ENCODE results near the gene KCND2.

The KCND2 gene

DNA sequence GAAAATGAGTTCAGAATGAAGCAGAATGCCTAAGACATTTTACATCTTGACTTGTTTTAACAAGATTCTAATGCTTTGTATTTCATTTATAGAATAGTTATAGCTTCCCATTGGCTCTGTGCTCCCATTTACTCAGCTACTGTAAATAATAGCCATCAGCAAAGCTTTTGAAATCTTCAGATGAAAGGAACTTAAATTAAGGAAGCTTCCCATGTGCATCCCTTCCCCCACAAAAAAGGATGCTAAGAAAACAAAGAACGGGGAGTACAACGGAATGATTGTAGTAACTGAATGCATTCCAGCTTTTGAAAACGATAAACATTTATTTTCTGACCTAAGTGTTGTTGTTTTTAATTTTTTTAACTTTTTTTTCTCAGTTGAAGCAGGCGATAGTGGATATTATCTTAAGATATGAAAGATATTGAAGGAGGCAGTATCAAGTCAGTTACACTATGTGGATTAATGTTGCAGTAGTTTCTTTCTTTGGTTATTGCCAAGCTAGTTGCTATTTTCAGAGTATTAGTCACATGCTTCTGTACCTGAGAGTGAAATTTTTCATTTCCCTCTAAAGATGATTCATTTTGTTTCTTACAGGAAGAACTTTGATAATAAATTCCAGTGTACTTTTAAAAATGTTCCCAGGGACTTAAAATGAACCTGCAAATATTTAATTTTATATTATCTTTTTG lies 129.2 kb downstream of the KCND2 start:
- no peak overlapping the region for H3K4me3 ChIP-seq (ENCODE audit: control insufficient read depth, low read depth, low read length)
- no peak for TF ChIP-seq CTCF (IDR thresholded peaks at IDR 0.05; ENCODE audit: control insufficient read depth, insufficient read depth, low read depth, low read length, missing control alignments)
- no peak for DNase-seq (ENCODE audit: low read depth)

GRCh38 chr7:120402801-120403200 lies 129.8 kb downstream of the KCND2 start:
- no peak for TF ChIP-seq CTCF (IDR thresholded peaks at IDR 0.05; ENCODE audit: control insufficient read depth, insufficient read depth, low read depth, low read length, missing control alignments)
- no peak for DNase-seq (ENCODE audit: low read depth)
- no peak overlapping the region for H3K4me3 ChIP-seq (ENCODE audit: control insufficient read depth, low read depth, low read length)

DNA sequence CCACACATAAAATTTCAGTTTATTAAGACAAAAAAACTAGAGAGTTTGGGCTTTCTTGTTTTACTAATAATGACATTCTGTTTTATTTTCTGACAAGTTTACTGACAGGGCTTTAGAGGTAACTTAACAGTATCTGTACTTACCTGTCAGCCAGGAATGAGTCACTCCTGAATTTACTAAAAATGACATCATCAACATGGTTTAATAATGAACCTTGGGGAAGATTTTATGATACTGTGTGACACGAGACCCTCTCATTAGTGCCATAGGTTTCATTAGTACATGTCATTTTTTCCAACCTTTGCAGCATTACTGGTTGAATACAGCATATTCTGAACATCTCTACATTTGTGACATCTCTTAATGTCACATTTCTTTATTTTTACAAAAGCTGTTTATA lies 131.1 kb downstream of the KCND2 start:
- H3K4me3 ChIP-seq (ENCODE audit: control insufficient read depth, low read depth, low read length), result no peak overlapping the region
- DNase-seq (ENCODE audit: low read depth), result no peak
- no peak for TF ChIP-seq CTCF (IDR thresholded peaks at IDR 0.05; ENCODE audit: control insufficient read depth, insufficient read depth, low read depth, low read length, missing control alignments)

- TF ChIP-seq CTCF (IDR thresholded peaks at IDR 0.05; ENCODE audit: control insufficient read depth, insufficient read depth, low read depth, low read length, missing control alignments), result no peak
- H3K4me3 ChIP-seq (ENCODE audit: control insufficient read depth, low read depth, low read length), result no peak overlapping the region
- DNase-seq (ENCODE audit: low read depth), result no peak
Measured at GRCh38 chr7:120405652-120406051, 132.7 kb downstream of the KCND2 start.

DNA sequence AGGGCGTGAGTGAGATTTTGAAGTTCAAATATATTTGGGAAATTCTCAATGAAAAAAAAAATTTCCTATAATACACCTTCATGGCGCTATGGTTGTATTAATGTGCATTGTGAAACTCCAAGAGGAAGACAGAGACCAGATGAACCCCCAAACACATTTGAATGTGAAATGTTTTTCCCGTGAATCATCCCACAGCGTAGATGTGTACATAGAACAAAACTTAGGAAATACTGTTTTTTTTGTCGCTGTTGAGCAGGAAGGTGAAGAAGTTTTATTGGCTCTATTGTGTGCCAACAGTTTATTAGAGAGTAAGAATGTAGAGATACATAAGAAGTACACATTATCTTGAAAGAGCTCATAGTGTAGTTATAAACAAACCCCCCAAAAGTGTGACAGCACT lies 134.0 kb downstream of the KCND2 start:
- no peak for DNase-seq (ENCODE audit: low read depth)
- no peak for TF ChIP-seq CTCF (IDR thresholded peaks at IDR 0.05; ENCODE audit: control insufficient read depth, insufficient read depth, low read depth, low read length, missing control alignments)
- no peak overlapping the region for H3K4me3 ChIP-seq (ENCODE audit: control insufficient read depth, low read depth, low read length)

GRCh38 chr7:120412139-120413050 lies 139.4 kb downstream of the KCND2 start:
- no peak overlapping the region for H3K4me3 ChIP-seq (ENCODE audit: control insufficient read depth, low read depth, low read length)
- no peak for TF ChIP-seq CTCF (IDR thresholded peaks at IDR 0.05; ENCODE audit: control insufficient read depth, insufficient read depth, low read depth, low read length, missing control alignments)
- DNase-seq (ENCODE audit: low read depth), result no peak

Data from AG09309 (cell line).